ENCODE data around the gene ACP7.
A peak's percentile ranks its signal among the peaks of the same experiment; 100 is the strongest.
"Not testable (repeated sequence)": the region's sequence is repeated elsewhere in the genome, so short reads cannot be mapped to it uniquely, and the experiment has no call there.

Gene ACP7

GRCh38 chr19:39083983-39084731 lies at the start of gene ACP7:
Gene ACP7, plus strand, starts transcription at chr19:39084368. Its CDS starts 902 bp downstream, at chr19:39085270.
- no peak for DNase-seq

- no peak for DNase-seq
These were observed 47.6 kb upstream of the ACP7 start for GRCh38 chr19:39036581-39036980.

GRCh38 chr19:39037194-39037593 lies 47.0 kb upstream of the ACP7 start:
- no peak for DNase-seq

- peak; percentile 97 for DNase-seq
These were observed 46.1 kb upstream of the ACP7 start for GRCh38 chr19:39038098-39038497.

GRCh38 chr19:39045506-39045905 lies 38.7 kb upstream of the ACP7 start:
- DNase-seq = no peak

GRCh38 chr19:39046037-39046821 lies 37.9 kb upstream of the ACP7 start:
- DNase-seq = peak; percentile 60

- no peak for DNase-seq
These were observed 37.1 kb upstream of the ACP7 start for GRCh38 chr19:39047073-39047472.

- peak; percentile 71 for DNase-seq
These were observed 31.9 kb upstream of the ACP7 start for GRCh38 chr19:39052243-39052746.

- DNase-seq = no peak
These were observed 31.3 kb upstream of the ACP7 start for GRCh38 chr19:39052846-39053245.

GRCh38 chr19:39053276-39054090 lies 30.7 kb upstream of the ACP7 start:
- DNase-seq = no peak

- DNase-seq = no peak
These were observed 30.1 kb upstream of the ACP7 start for GRCh38 chr19:39054091-39054470.

- DNase-seq = no peak
These were observed 26.6 kb upstream of the ACP7 start for GRCh38 chr19:39057615-39058014.

- no peak for DNase-seq
These were observed 24.9 kb upstream of the ACP7 start for GRCh38 chr19:39059302-39059701.

GRCh38 chr19:39060171-39060570 lies 24.0 kb upstream of the ACP7 start:
- no peak for DNase-seq

GRCh38 chr19:39064405-39064804 lies 19.8 kb upstream of the ACP7 start:
- no peak for DNase-seq

- DNase-seq = no peak
These were observed 18.2 kb upstream of the ACP7 start for GRCh38 chr19:39065928-39066327.

GRCh38 chr19:39067104-39067503 lies 17.1 kb upstream of the ACP7 start:
- no peak for DNase-seq

- DNase-seq = not testable (repeated sequence)
These were observed 15.9 kb upstream of the ACP7 start for GRCh38 chr19:39068259-39068658.

GRCh38 chr19:39070888-39071287 lies 13.3 kb upstream of the ACP7 start:
- no peak for DNase-seq

GRCh38 chr19:39074205-39074692 lies 9.9 kb upstream of the ACP7 start:
- DNase-seq = no peak

GRCh38 chr19:39074942-39075341 lies 9.2 kb upstream of the ACP7 start:
- DNase-seq = no peak

- no peak for DNase-seq
These were observed 6.8 kb upstream of the ACP7 start for GRCh38 chr19:39077323-39077722.
